ENCODE measurements around the gene SORCS2.

SORCS2 gene

DNA sequence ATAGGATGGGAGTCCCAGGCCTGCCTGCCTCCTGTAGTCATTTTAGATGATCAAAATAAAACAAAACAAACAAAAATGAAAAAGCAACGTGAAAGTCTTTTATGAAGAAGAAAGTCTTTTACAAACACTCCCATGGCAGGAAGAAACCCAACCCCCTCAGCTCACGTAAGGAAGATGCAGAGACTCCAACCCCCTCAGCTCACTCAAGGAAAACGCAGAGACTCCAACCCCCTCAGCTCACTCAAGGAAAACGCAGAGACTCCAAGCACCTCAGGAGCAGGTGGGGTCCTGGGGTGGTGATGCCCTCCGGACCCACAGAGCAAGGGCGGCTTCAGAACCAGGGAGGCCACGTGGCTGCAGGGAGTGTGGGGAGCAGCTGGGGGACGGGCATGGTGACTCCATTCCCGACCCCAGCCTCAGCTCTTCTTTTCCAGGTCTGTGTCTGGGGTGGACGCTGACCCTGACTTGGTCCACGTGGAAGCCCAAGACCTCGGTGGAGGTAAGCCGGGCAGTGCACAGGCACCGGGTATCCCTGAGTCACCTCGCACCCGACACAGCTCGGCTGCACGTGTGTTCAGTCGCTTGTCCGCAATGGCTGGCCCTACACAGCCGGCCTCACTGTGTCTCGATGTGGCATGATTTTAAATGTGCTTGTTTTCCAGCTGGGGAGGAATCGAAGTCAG is 468.9 kb downstream of the SORCS2 start:
- DNase-seq, result no peak

DNA sequence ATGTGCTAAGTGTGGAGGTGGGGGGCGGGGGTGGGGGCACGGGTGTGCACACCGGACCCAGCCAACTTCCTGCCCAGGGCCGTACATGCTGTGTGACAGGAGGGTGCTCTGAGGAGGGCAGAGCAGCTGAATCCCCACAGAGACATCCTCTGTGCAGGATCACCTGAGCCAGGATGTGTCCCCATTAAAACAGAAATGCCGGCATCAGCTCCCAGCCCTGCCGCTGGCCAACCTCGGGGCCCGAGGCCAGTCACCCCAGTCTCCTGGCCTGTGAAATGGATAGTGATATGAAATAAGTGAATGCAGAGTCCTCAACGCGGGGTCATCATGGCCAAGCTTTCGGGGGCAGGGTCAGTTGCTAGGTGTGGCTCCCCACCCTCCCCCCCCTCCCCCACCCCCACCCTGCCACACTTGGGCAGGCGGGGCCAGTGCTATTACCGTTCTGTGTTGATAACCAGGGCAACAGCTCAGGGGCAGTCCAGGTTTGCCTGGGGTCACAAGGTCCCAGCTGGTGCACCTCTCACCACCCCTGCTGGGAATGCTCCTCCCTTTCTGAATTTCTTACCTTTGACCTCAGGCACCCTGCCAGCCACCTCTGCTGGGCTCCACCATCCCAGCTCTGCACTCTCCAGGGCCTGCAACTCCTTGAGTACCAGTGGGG is 469.6 kb downstream of the SORCS2 start:
- no peak for DNase-seq

DNA sequence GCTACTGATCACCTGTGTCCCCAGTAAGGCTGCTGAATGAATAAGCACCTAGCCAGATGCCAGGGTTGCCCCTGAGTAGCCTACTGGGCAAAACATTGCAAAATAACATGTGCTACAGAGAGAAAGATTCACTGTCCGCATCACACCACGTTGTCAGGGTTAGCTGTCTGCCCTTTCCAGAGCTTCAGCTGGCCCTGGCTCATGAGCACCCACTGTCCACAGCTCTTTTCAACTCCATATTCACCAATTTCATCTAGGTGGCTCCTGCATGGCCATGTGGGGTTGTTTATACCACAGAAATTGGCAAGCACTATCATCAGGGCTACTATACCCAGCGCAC is 470.1 kb downstream of the SORCS2 start:
- DNase-seq, result no peak

DNA sequence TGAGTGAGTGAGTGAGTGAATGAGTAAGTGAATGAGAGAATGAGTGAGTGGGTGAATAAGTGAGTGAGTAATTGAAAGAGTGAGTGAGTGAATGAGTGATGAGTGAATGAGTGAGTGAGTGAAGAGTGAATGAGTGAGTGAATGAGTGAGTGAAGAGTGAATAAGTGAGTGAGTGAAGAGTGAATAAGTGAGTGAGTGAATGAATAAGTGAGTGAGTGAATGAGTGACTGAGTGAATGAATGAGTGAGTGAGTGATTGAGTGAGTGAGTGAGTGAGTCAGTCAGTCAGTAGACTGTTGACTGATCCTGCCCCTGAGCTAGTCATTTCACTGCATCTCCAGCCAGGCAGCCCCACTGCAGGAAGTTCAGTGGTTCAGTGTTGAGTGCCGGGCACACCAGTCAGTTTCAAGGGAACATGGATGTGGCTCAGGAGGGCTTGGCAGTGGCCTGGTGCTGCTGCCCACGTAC is 470.8 kb downstream of the SORCS2 start:
- DNase-seq, result no peak

DNA sequence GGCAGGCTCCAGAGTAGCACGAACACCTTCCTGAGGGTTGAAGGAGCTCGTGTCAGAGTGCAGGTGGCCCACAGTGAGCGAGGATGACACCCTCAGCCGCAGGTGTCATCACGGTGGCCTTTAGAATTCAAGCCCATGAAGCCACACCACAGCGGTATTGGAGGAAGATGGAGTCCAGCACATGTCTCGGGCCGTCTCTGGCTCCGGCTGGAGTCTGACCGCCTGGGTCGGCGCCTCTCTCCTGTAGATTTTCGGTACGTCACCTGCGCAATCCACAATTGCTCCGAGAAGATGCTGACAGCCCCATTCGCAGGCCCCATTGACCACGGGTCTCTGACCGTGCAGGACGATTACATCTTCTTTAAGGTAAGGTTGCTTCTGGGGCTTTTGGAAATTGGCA is 471.8 kb downstream of the SORCS2 start:
- no peak for DNase-seq

DNA sequence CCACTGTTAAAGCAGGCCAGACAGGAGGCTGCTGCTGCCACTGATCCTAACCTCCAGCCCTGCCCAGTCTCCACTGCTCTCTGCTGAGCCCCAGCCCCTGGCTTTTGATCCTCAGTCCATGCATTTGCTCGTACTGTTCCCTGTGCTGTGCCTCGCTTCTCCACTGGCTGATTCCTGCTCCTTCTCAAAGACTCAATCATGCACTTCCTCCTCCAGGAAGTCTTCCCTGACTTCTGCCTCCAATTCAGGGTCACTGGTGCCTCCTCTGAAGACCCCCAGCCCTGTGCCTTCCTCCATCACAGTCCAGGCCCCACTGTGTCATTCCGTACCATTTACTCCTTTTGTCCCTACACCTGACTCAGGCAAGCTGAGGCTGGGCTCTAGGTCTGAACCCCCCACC is 473.0 kb downstream of the SORCS2 start:
- no peak for DNase-seq

DNA sequence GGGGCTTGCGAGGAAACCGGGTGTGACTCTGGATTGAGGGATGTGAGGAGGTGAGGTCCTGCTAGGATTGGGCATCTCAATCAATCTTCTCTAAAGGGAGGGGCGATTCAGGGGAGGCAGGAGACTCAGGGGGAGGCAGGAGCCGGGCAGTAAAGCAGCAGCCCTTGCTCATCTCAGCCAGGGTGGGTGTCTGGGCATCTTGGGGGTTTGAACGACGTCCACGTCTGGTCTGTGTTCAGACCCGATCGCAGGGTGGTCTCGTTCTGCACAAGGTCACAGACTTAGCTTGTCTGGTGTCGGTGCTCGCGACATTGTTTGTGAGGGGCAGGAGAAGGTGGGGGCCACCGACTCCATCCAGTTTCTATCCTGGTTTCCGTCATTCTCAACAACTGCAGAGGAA is 473.7 kb downstream of the SORCS2 start:
- no peak for DNase-seq

DNA sequence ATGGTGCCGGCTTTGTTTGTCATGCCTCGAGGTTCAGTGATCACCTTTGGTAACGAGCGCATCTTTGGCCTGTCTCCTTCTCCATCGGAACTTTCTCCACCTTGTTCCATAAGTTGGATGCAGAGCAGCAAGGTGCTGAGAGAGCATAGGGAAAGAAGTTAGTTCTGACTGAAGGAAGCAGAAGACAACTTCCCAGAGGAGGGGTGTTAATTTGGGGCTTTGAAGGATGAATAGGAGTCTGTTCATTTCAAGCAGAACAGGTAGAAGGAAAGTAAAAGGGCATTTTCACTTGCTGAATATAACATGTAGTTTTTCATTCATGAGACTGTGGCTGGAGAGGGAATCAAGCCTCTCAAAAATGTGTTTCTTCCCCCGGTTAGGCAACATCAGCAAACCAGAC is 474.4 kb downstream of the SORCS2 start:
- no peak for DNase-seq

DNA sequence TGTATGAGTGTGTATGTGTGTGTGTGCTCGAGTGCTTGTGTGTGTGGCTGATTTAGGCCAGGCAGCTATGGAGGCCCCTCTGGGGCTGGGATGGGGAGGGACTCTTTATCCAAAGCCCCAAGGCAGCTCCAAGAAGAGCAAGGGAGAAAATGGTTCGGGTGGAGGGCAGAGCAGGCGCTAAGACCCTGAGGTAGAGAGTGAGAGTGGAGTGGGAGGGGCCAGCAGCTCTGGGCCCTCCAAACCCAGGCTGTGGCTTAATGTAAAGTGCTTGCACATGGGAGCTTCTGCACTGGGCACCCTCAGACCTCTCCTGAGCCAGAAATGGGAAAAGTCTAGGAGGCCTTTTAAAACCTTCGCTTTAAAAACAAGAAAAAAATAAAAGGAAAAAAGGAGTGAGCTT is 475.9 kb downstream of the SORCS2 start:
- DNase-seq, result no peak

DNA sequence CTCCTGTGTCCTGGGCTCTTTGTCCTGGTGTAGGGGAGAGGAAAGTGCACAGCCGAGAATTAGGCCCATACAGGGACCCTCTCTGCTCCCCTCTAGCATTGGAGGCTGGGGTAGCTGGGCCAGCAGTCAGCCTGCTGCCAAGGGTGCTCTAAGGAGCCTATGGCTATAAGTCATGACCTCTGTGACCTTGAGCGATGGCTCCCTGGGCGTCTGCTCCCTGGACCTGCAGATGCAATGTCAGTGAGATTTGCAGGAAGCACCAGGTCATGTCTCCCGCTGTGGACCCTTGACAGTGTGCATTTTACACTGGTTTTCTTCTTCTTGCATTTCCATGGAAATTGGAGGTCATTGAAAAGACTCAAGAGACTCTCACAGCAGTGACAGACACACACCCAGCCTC is 476.5 kb downstream of the SORCS2 start:
- DNase-seq, result no peak

DNA sequence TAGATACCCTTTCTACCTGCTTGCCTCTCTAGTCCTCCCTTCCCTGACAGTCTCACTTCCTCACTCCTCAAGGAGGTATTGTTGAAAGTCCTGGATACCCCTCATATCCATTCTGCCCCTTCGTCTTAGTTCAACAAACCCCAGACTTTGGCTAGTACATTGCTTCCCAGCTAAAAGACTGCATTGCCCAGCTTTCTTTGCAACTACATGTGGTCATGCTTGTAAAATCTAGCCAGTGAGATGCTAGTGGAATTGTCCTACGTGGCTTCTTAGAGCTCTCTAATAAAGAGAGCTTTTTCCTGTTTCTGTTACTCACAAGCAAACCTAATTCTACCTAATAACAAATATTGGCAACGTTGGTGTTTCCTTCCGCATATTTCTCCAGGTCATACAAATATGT is 480.3 kb downstream of the SORCS2 start:
- no peak for DNase-seq

DNA sequence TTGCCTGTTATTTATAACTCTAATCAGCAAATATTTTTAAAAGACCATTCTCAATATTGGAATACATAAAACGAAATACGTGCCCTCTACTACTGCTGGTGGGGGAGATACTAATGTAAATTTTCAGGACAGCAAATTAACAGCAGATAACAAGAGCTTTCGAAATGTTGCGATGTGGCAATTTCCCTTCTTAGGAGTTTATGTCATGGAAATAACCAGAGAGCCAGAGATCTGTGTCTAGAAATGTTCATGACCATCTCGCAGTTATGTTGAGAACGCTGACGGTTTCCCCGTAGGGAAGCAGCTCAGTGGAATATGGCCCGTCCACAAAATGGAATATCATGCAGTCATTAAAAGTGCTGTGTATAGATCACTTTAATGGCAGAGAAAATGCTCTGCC is 480.8 kb downstream of the SORCS2 start:
- no peak for DNase-seq

DNA sequence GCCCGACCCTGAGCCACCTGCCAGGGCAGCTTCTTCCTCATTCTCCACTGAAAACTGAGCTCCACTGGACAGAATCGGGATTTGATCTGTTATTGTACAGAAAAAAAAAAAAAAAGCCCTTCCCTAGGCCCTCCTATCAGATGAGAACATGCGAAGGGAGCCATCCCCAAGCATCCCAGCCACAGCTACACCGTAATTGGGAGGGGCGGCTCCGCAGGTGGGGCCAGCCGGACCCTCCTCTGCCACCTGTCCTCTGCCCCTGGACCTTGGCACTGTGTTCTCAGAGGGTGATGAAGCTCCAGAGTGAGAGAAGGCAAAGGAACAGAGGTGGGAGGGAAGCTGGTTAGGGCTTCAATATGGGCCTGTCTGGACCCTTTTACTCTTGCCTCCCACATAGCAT is 482.4 kb downstream of the SORCS2 start:
- DNase-seq, result no peak

DNA sequence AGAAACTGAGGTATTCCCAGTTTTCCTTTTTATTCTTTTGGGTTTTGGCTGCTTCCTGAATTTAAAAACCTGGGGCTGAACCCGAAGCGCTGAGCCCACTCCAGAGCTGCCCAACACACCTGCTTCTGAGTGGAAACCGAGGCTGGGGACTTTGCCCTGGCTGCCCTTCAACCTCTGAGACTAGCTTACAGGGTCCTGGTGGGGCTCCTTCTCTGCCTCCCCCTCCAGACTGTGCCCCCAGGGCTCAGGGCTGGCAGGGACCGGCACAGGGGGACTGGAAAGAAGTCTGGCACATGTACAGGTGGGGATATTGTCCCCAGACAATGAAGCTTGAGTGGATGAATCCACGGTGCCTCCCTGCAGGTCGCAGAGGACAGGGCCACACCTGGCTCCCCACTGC is 482.8 kb downstream of the SORCS2 start:
- no peak for DNase-seq

DNA sequence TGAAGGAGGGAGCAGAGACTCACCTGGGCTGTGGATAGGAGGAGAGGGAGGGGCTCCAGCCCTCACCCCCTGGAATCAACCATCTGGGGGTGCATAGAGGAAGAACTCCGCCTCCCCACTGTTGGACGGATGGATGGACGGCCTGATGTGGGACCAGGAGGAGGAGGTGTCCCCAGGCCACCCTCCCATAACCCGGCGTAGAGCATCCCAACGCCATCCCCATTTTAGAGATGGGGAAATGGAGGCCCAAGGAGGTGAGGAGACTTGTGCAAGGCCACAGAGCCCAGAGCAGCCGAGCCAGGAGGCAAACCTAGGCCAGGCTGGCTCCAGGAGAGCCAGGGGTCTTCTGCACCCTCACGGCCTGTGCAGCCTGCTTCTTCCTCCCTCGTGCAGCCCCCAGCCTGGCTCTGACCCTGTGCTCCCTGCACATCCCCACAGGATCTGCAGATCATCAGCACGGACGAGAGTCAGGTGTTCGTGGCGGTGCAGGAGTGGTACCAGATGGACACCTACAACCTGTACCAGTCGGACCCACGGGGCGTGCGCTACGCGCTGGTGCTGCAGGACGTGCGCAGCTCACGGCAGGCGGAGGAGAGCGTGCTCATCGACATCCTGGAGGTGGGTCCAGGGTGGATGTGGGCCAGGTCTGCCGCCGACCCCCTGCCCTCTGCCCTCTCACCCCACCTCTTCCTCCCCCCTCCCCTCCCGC is 483.4 kb downstream of the SORCS2 start:
- DNase-seq, result no peak

DNA sequence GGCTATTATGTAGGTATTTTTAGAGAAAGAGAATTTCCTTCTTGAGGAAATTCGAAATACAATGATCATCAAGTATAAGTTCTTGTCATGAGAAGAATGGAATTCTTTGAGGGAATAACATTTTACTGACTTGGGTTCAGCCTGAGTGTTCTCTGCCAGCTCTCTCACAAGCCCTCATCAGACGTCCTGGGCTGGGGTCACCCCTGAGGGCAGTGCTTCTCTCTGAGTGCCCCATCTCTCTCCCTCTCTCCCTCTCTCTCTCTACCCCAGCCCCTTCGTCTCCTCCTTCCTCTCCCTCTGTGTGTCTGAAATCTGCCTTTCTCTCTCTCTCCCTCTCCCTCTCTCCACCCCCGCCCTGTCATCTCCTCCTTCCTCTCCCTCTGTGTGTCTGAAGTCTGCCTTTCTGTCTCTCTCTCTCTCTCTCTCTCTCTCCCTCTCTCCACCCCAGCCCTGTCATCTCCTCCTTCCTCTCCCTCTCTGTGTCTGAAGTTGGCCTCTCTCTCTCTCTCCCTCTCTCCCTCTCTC is 484.1 kb downstream of the SORCS2 start:
- no peak for DNase-seq

DNA sequence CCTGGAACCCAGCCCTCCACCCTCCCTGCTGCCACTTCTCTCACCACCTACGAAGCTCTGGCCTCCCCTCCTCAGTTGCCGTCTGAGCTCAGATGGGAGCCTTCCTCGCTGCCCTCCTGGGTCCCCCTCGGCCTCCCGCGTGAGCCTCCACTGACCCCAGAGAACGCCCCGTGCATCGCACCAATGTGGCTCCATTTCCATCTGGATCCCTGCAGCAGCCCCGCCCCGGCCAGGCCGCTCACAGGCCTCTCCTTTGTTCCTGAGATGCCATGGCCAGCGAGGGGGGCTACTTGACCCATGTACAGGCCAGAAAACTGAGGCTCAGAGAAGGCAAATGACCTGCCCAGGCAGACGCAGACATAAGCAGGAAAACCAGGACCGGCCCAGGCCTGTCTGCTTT is 484.7 kb downstream of the SORCS2 start:
- DNase-seq, result no peak

DNA sequence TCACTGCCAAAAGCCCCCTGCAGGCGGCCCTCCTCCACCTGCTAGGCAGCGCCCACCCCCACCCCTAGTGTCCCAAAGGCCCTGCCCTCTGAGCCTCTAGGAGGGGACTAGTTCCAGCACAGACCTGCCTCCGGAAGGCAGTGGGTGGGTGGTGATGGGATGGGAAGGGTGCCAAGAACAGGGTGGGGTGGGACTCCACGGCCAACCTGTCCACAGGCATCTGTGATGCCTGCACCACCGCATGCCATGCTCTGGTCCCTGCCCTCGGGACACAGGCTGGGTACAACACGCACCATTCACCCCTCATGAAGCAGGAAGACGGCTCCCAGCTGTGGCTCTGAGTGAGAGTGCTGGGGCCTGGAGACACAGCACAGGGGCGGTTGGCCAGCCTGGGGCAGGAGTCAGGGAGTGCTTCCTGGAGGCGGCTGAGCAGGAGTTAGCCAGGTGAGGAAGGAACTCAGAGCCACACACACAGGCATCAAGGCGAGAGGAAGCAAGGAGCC is 485.5 kb downstream of the SORCS2 start:
- no peak for DNase-seq

DNA sequence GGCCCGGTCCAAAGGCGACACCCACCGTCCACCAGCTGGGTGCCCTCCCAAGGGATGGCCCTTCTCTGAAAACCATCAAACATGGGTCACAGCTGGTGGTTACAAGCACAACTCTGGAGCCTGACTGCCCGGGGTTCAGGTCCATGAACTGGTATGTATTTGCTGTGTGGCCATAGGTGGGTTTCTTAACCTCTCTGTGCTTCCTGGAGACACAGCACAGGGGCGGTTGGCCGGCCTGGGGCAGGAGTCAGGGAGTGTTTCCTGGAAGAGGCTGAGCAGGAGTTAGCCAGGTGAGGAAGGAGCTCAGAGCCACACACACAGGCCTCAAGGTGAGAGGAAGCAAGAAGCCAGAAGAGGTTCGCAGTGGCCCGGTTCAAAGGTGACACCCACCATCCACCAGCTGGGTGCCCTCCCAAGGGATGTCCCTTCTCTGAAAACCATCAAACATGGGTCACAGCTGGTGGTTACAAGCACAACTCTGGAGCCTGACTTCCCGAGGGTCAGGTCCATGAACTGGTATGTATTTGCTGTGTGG is 486.0 kb downstream of the SORCS2 start:
- DNase-seq, result no peak

DNA sequence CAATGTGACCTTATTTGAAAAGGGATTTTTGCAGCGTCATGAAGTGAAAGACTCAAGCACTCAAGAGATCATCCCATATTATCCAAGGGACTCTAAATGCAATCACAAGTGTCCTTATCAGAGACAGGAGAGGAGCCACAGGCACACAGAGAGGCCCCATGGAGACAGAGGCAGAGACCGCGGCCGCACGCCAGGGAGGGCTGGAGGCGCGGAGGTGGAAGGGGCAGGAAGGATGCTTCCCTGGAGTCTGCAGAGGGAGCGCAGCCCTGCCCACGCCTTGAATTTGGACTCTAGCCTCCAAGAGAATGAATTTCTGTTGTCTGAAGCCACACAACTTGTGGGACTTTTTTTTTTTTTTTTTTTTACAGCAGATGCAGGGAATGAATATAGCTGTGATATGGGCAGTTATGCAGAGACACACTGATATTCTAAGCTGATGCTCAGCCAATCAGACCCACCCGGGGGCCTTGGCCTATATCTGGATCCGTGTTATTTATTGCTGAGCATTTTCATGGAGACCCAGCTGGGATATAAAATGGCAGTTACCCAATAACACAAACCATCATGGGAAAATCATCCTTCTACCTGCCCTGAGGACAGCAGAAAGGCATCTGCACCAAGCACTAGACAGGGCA is 487.2 kb downstream of the SORCS2 start:
- DNase-seq, result peak; percentile 82

DNA sequence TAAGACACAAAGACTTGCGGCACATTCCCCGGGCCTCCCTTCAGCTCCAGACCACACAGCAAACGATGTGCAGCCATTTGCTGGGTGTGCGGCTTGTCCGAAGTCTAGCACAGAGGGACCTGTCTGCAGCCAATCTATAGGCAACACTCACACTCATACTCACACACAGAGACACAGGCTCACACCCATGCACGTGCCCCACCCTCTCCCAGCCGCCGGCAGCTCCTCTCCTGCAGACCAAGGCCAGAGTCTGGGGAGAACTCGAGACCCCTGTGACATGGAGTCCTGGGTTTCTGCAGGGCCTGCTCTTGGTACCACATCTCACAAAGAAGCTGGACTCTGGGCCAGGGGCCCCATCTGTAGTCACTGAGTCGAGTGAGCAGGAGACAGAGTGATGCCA is 487.8 kb downstream of the SORCS2 start:
- DNase-seq, result no peak

DNA sequence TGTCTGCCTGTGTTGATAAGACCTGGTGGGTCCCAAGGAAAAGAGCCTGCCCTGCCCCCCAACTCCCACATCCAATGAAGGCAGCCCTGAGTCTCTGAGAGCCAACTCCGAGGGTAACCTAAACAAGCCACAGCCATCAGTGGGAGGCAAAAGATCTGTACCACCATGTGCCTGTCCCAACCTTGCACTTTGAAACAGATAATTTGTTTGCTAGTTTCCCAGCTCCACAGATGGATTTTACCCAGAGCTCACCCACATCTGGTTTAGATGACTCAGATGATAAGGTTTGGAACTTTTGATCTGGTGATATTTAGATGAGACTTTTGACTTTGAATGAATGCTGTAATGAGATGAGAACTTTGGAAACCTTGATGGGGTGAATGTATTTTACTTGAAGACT is 488.4 kb downstream of the SORCS2 start:
- no peak for DNase-seq

DNA sequence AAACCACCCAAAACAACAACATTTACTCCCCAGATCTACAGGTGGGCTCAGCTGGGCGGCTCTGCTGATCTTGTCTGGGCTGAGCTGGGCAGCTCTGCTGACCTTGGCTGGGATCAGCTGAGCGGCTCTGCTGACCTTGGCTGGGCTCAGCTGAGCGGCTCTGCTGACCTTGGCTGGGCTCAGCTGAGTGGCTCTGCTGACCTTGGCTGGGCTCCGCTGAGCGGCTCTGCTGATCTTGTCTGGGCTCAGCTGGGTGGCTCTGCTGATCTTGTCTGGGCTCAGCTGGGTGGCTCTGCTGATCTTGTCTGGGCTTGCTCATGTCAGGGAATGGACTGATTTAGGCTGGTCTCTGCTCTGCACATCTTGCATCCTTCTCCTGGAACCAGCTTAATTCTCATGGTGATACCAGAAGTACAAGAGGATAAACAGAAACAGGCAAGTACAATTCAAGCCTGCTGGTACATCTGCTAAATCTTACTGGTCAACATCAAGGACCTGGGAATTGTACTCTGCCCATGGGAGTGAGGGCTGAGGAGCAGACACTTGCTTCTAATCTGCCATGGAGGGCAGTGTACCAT is 490.9 kb downstream of the SORCS2 start:
- no peak for DNase-seq
